Esophagus squamous epithelium (tissue), 5 donors: ENCODE data around the gene PIP5KL1. TPM values are rescaled to one million over a fixed set of nuclear protein-coding genes. Genes with fewer than 3 reads are reported as not detected.

Experiments used
- DNase-seq: peaks from one replicate; lab custom pipeline; 2025; lab: John Stamatoyannopoulos, UW
- H3K27ac ChIP-seq, 4 donors: fragments of 200-600 bp; sonication (generic); one replicate each; pipeline ENCODE4 v1.5.1; 2016 to 2019; ENCODE audit warnings: mild to moderate bottlenecking in 1 of 4
- H3K27me3 ChIP-seq, 4 donors: fragments of 200-600 bp; sonication (generic); 1 replicate in 3 of 4; 2 replicates in 1 of 4; pipeline versions ENCODE4 v1.5.1 to v1.6.0; 2017 to 2021; ENCODE audit warnings: antibody characterized with exemption in 1 of 4
- H3K36me3 ChIP-seq, 3 donors: fragments of 200-600 bp; sonication (generic); one replicate each; pipeline ENCODE4 v1.5.1; 2016 to 2019
- H3K4me1 ChIP-seq, 3 donors: fragments of 200-600 bp; sonication (generic); one replicate each; pipeline ENCODE4 v1.5.1; 2017 to 2019
- H3K4me3 ChIP-seq, 4 donors: fragments of 200-600 bp; sonication (generic); 1 replicate in 3 of 4; 2 replicates in 1 of 4; pipeline ENCODE4 v1.5.1; 2016 to 2019; ENCODE audit warnings: mild to moderate bottlenecking in 2 of 4, moderate library complexity in 1 of 4
- H3K9me3 ChIP-seq, 3 donors: fragments of 200-600 bp; sonication (generic); one replicate each; pipeline ENCODE4 v1.5.1; 2016 to 2019
- POLR2A ChIP-seq, 4 donors: fragments of 450-650 bp; IDR thresholded peaks; one replicate each; pipeline ENCODE4 v1.6.1; 2017; ENCODE audit warnings: antibody characterized with exemption in 4 of 4, mild to moderate bottlenecking in 4 of 4, moderate library complexity in 3 of 4
- WGBS, 2 donors: methylation state at CpG; one replicate each; pipeline ENCODE4 v1.1.5; 2018; 5-methylcytosine and 5-hydroxymethylcytosine counted together
- intact Hi-C: fragments of 100-400 bp; cut with DNase I; formaldehyde crosslinking; loops from one replicate; pipeline ENCODE4 v1.15.0; 2022
- total RNA-seq, 4 donors: library from RNA; depleted of rRNA; stranded (reverse); fragments of >200 nt; gene quantifications; one replicate each; pipeline ENCODE4 v1.1.0, GENCODE V29; 2016
- TF ChIP-seq, protein P1 (sequence below), 6 experiments: fragments of 450-650 bp in 4 of 6; fragments of 200-600 bp in 2 of 6; sonication (generic) in 2 of 6; IDR thresholded peaks; one replicate each; pipeline ENCODE4 v1.5.1; 2016 to 2019; ENCODE audit warnings: antibody characterized with exemption in 6 of 6, mild to moderate bottlenecking in 4 of 6, moderate library complexity in 4 of 6
- donor health status: DM: yes; HTN: yes; CAD: no.

Gene PIP5KL1
- total RNA-seq, 4 donors from 2014 or later = 3.1 to 4.6 (median 3.6) TPM; not detected in 1

DNA sequence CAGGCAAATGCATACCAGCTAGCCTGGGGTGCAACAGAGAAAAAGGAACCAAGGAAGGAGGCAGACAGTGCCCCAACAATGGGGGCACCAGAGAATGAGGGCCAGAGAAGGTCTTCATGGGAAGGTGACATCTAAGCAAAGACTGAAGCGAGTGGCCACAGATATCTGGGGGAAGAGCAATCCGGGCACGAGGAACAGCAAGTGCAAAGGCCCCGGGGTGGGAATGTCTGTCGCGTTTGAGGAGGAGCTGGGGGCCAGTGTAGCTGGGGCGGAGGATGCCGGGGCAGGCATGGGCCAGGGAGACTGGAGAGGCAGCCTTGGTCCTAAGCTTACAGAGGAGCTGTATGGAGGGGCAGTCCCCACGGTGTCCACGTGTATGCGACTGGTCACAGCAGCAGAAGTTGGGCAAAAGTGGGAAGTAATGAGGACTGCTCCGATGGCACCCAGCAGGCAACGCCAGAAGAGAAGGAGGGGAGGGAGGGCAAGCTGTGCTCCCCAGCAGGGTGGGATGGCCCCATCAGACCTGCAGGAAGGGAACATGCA, 31.1 kb upstream of the PIP5KL1 start:
- intact Hi-C loops = no loop called here
- Histone ChIP-seq H3K27me3 (no peaks in the 10 kb centered on the region), H3K9me3 (no peaks in the 10 kb centered on the region), H3K4me3 (no peak overlapping the region), H3K4me1 (peaks cover 57 to 100% (median 72%) of the 10 kb centered on the region in 3 donors), H3K27ac (peak overlapping the region; percentile 88 to 99 (median 96)), H3K36me3 (peaks cover 0 to 5% (median 0%) of the 10 kb centered on the region in 3 donors)
- DNase-seq = no peak
- WGBS, 2 donors = 82 to 92% methylated on average over 13 of the region's 13 CpGs
- TF ChIP-seq, protein P1, sequence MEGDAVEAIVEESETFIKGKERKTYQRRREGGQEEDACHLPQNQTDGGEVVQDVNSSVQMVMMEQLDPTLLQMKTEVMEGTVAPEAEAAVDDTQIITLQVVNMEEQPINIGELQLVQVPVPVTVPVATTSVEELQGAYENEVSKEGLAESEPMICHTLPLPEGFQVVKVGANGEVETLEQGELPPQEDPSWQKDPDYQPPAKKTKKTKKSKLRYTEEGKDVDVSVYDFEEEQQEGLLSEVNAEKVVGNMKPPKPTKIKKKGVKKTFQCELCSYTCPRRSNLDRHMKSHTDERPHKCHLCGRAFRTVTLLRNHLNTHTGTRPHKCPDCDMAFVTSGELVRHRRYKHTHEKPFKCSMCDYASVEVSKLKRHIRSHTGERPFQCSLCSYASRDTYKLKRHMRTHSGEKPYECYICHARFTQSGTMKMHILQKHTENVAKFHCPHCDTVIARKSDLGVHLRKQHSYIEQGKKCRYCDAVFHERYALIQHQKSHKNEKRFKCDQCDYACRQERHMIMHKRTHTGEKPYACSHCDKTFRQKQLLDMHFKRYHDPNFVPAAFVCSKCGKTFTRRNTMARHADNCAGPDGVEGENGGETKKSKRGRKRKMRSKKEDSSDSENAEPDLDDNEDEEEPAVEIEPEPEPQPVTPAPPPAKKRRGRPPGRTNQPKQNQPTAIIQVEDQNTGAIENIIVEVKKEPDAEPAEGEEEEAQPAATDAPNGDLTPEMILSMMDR (IDR thresholded peaks at IDR 0.05) = no peak
- no peak for TF ChIP-seq POLR2A (IDR thresholded peaks at IDR 0.05)

DNA sequence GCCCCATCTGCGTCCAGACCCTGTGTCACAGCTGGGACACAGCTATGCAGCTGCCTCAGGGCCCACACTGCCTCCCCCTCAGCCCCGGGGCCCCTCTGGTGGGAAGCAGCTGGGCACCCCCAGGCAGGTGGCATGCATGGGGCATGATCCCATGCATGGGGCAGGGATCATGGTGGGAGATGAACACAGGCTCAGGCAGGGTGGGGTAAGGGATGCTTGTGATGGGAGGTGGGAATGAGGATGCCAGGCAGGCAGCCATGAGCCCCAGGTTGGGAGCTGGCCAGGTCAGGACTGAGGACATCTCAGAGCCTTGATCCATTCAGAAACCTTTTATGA, 30.5 kb upstream of the PIP5KL1 start:
- Histone ChIP-seq H3K36me3 (peaks cover 0 to 5% (median 0%) of the 10 kb centered on the region in 3 donors), H3K4me1 (peaks cover 53 to 100% (median 70%) of the 10 kb centered on the region in 3 donors), H3K27me3 (no peaks in the 10 kb centered on the region), H3K27ac (peak overlapping the region; percentile 88 to 99 (median 96)), H3K9me3 (no peaks in the 10 kb centered on the region), H3K4me3 (no peak overlapping the region)
- no peak for TF ChIP-seq POLR2A (IDR thresholded peaks at IDR 0.05)
- TF ChIP-seq, protein P1 (IDR thresholded peaks at IDR 0.05) = no peak
- intact Hi-C loops = no loop called here
- DNase-seq = no peak
- WGBS, 2 donors = no CpG with 5 or more reads among the region's 2 CpGs

DNA sequence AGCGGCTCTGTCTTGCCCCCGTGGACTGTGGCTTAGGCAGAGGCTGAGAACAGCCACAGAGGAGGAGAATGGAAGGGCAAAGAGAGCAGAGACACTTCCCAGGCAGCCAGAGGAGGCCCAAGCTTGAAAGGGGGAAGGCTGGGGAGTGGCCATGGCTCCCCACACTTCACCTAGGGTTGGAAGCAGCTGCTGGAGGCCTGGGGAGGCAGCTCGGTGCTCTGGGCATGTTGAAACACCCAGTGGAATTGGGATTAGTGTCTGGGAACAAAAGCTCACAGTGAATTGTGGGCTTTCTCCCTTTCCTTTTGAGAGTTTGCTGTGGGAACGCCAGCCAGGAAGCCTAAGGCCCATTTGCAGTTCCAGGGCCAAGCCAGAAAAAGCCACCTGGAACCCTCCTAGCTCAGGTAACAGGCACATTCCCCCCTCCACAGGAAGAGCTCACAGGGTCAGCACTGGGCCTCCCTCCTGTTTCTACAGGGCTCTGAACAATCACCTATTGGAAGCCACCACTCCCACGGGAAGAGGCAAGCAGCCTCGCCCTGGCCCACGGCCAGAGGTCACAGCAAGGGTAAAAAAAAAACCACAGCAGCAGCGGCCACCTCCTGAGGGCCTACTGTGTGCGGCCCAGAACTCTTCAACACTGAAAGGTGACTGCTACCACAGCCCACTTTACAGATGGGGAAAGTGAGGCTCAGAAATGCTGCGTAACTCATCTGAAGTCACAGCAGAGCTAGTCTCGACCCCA, 30.0 kb upstream of the PIP5KL1 start:
- intact Hi-C loops = no loop called here
- WGBS, 2 donors = 22 to 23% methylated on average over 3 to 4 of the region's 11 CpGs
- Histone ChIP-seq H3K36me3 (peaks cover 0 to 5% (median 0%) of the 10 kb centered on the region in 3 donors), H3K4me1 (peaks cover 53 to 100% (median 70%) of the 10 kb centered on the region in 3 donors), H3K27me3 (no peaks in the 10 kb centered on the region), H3K9me3 (no peaks in the 10 kb centered on the region), H3K27ac (peak overlapping the region; percentile 88 to 99 (median 96)), H3K4me3 (peak overlapping the region in 1 of 4 donors; percentile 2)
- no peak for DNase-seq
- no peak for TF ChIP-seq POLR2A (IDR thresholded peaks at IDR 0.05)
- TF ChIP-seq, protein P1 (IDR thresholded peaks at IDR 0.05) = no peak

DNA sequence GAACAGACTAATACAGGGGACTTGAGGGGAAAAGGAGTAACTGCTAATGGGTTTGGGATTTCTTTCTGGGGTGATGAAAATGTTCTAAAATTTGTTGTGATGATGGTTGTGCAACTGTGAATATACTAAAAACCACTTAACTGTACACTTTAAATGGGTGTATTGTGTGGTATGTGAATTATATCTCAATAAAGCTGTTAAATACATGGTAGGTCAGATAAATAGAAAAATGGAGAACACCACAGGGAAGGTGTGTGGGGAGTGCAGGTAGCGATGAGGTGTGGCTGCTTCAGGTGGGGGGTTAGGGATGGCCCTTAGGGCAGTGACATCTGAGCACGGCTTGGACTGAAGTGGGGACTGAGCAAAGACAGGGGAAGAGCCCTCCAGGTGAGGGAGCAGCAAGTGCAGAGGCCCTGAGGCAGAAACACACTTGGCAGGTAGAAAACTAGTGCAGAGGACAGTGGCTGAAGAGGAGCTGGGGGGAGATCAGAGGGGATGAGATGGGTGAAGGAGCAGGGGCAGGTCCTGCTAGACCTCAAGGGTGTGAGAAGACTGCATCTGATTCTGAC, 29.3 kb upstream of the PIP5KL1 start:
- WGBS, 2 donors = 56 to 69% methylated on average over 2 of the region's 2 CpGs
- intact Hi-C loops = no loop called here
- TF ChIP-seq, protein P1 (IDR thresholded peaks at IDR 0.05) = no peak
- TF ChIP-seq POLR2A (IDR thresholded peaks at IDR 0.05) = no peak

DNA sequence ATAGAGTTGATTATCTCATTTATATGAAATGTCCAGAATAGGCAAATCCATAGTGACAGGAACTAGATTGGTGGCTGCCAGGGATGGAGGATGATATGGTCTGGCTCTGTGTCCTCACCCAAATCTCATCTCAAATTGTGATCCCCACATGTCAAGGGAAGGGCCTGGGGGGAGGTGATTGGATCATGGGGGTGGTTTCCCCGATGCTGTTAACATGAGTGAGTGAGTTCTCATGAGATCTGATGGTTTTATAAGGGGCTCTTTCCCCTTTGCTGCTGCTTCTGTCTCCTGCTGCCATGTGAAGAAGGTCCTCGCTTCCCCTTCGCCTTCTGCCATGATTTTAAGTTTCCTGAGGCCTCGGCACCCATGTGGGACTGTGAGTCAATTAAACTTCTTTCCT, 28.8 kb upstream of the PIP5KL1 start:
- intact Hi-C loops = no loop called here

More for the DNA sequence above, 29.3 kb upstream of the PIP5KL1 start:
- Histone ChIP-seq H3K9me3 (no peaks in the 10 kb centered on the region), H3K36me3 (peaks cover 0 to 5% (median 0%) of the 10 kb centered on the region in 3 donors), H3K27ac (peak overlapping the region; percentile 88 to 99 (median 96)), H3K4me1 (peaks cover 52 to 100% (median 70%) of the 10 kb centered on the region in 3 donors), H3K27me3 (no peaks in the 10 kb centered on the region), H3K4me3 (no peak overlapping the region)
- no peak for DNase-seq

More for the DNA sequence above, 28.8 kb upstream of the PIP5KL1 start:
- H3K9me3 ChIP-seq = no peaks in the 10 kb centered on the region
- peaks cover 0 to 5% (median 0%) of the 10 kb centered on the region in 3 donors for H3K36me3 ChIP-seq
- H3K27ac ChIP-seq = peak overlapping the region; percentile 88 to 99 (median 96)
- WGBS, 2 donors = 73 to 85% methylated on average over 4 of the region's 4 CpGs
- no peak overlapping the region for H3K4me3 ChIP-seq
- H3K27me3 ChIP-seq = no peaks in the 10 kb centered on the region
- DNase-seq = no peak
- peaks cover 56 to 100% (median 70%) of the 10 kb centered on the region in 3 donors for H3K4me1 ChIP-seq
- TF ChIP-seq, protein P1 (IDR thresholded peaks at IDR 0.05) = no peak
- no peak for TF ChIP-seq POLR2A (IDR thresholded peaks at IDR 0.05)
